ENCODE results near the gene CYTH1.

The CYTH1 gene

GRCh38 chr17:78727476-78728229 is 54.4 kb downstream of the CYTH1 start:
- H3K36me3 ChIP-seq (replicated peaks) = no peaks in the 10 kb centered on the region
- no peak for DNase-seq
- no peak for TF ChIP-seq CTCF (IDR thresholded peaks at IDR 0.05; ENCODE audit: low read depth, low read length, missing control alignments)
- H3K27ac ChIP-seq = no peak overlapping the region
- H3K4me3 ChIP-seq (ENCODE audit: low read depth, low read length) = no peak overlapping the region
- no peaks in the 10 kb centered on the region for H3K27me3 ChIP-seq (replicated peaks)
- in situ Hi-C loops (cut with HindIII; ENCODE audit: low pct_ligation_motif_present, low sequenced_read_pairs) = no loop called here

- Histone ChIP-seq H3K36me3 (replicated peaks) (no peaks in the 10 kb centered on the region), H3K27ac (no peak overlapping the region), H3K27me3 (replicated peaks) (no peaks in the 10 kb centered on the region), H3K4me3 (ENCODE audit: low read depth, low read length) (no peak overlapping the region)
- in situ Hi-C loops (cut with HindIII; ENCODE audit: low pct_ligation_motif_present, low sequenced_read_pairs) = no loop called here
- no peak for DNase-seq
- no peak for TF ChIP-seq CTCF (IDR thresholded peaks at IDR 0.05; ENCODE audit: low read depth, low read length, missing control alignments)
Observed at GRCh38 chr17:78727057-78727456, 55.0 kb downstream of the CYTH1 start.

GRCh38 chr17:78726513-78726912 is 55.6 kb downstream of the CYTH1 start:
- no peak overlapping the region for H3K27ac ChIP-seq
- in situ Hi-C loops (cut with HindIII; ENCODE audit: low pct_ligation_motif_present, low sequenced_read_pairs) = no loop called here
- no peaks in the 10 kb centered on the region for H3K36me3 ChIP-seq (replicated peaks)

GRCh38 chr17:78725448-78726021 is 56.5 kb downstream of the CYTH1 start:
- TF ChIP-seq CTCF (IDR thresholded peaks at IDR 0.05; ENCODE audit: low read depth, low read length, missing control alignments) = no peak
- no peak overlapping the region for H3K27ac ChIP-seq
- no peak for DNase-seq
- no peaks in the 10 kb centered on the region for H3K27me3 ChIP-seq (replicated peaks)
- H3K4me3 ChIP-seq (ENCODE audit: low read depth, low read length) = no peak overlapping the region
- in situ Hi-C loops (cut with HindIII; ENCODE audit: low pct_ligation_motif_present, low sequenced_read_pairs) = no loop called here
- no peaks in the 10 kb centered on the region for H3K36me3 ChIP-seq (replicated peaks)

More at GRCh38 chr17:78726513-78726912, 55.6 kb downstream of the CYTH1 start:
- Histone ChIP-seq H3K4me3 (ENCODE audit: low read depth, low read length) (no peak overlapping the region), H3K27me3 (replicated peaks) (no peaks in the 10 kb centered on the region)
- no peak for TF ChIP-seq CTCF (IDR thresholded peaks at IDR 0.05; ENCODE audit: low read depth, low read length, missing control alignments)
- DNase-seq = no peak

- no peak overlapping the region for H3K27ac ChIP-seq
- DNase-seq = no peak
- H3K4me3 ChIP-seq (ENCODE audit: low read depth, low read length) = no peak overlapping the region
- no peak for TF ChIP-seq CTCF (IDR thresholded peaks at IDR 0.05; ENCODE audit: low read depth, low read length, missing control alignments)
- H3K36me3 ChIP-seq (replicated peaks) = no peaks in the 10 kb centered on the region
- in situ Hi-C loops (cut with HindIII; ENCODE audit: low pct_ligation_motif_present, low sequenced_read_pairs) = loop anchor here (25.0 kb wide), 1 partner anchor 238 kb away; no protein-coding TSS in a partner anchor
- H3K27me3 ChIP-seq (replicated peaks) = no peaks in the 10 kb centered on the region
Observed at GRCh38 chr17:78724999-78725398, 57.1 kb downstream of the CYTH1 start.

All from brain microvascular endothelial cell (primary cell).